Panc1 (cell line): Measurements from ENCODE around the gene ACP7. TPM values are rescaled to one million over a fixed set of nuclear protein-coding genes. Genes with fewer than 3 reads are reported as not detected.

Experiments used
- ATAC-seq: fragments of 200-7000 bp; cut with Tn5 transposase; 2 replicates; pipeline ENCODE4 v1.9.1; 2020; ENCODE audit warnings: mild to moderate bottlenecking, moderate library complexity
- BruUV-seq: library from RNA; stranded (reverse); fragments of 400-500 nt; replicated peaks from 2 replicates; lab custom pipeline; 2021; lab: Mats Ljungman, UMichigan
- CTCF ChIA-PET: fragments of 300-600 bp; sonication (Branson Sonifier 250); formaldehyde crosslinking; loops from one replicate; lab custom pipeline; 2022; ENCODE audit warnings: antibody characterized with exemption; lab: Charles Lee
- POLR2A ChIA-PET: fragments of 300-600 bp; sonication (Branson Sonifier 250); formaldehyde crosslinking; loops from one replicate; lab custom pipeline; 2022; ENCODE audit warnings: antibody characterized with exemption; lab: Charles Lee
- DNase-seq: peaks from one replicate; pipeline ENCODE4 v3.0.0-alpha.2; 2010; ENCODE audit warnings: low read depth, low spot score
- H3K27ac ChIP-seq: 2 replicates; pipeline ENCODE4 v1.5.1; 2011; ENCODE audit warnings: mild to moderate bottlenecking, low read length, inconsistent platforms
- H3K27me3 ChIP-seq: fragments of 200-500 bp; sonication (Bioruptor generic); 2 replicates; pipeline ENCODE4 v1.6.0; 2014; ENCODE audit warnings: low read length, inconsistent platforms; ENCODE audit not compliant: control insufficient read depth, insufficient read depth
- H3K36me3 ChIP-seq: fragments of 200-500 bp; sonication (Bioruptor generic); 2 replicates; pipeline ENCODE4 v1.5.1; 2014; ENCODE audit warnings: inconsistent platforms, mild to moderate bottlenecking, low read length, moderate library complexity; ENCODE audit not compliant: control insufficient read depth, insufficient read depth
- H3K4me1 ChIP-seq: 2 replicates; pipeline ENCODE4 v1.5.1; 2011; ENCODE audit warnings: inconsistent platforms, mild to moderate bottlenecking, low read length, moderate library complexity; ENCODE audit not compliant: control insufficient read depth, insufficient read depth
- H3K4me3 ChIP-seq, 2 experiments: 2 replicates each; pipeline ENCODE4 v1.5.1; 2011 to 2012; ENCODE audit warnings: low read depth in 2 of 2, low read length in 2 of 2, mild to moderate bottlenecking in 2 of 2, inconsistent platforms in 1 of 2, moderate library complexity in 1 of 2
- H3K9me3 ChIP-seq: fragments of 200-500 bp; sonication (Bioruptor generic); 2 replicates; pipeline ENCODE4 v1.5.1; 2014; ENCODE audit warnings: low read depth, mild to moderate bottlenecking, inconsistent platforms, low read length, moderate library complexity; ENCODE audit not compliant: control insufficient read depth, insufficient read depth
- POLR2AphosphoS5 ChIP-seq: IDR thresholded peaks from 2 replicates; pipeline ENCODE4 v1.6.1; 2012; ENCODE audit warnings: mild to moderate bottlenecking, low read depth, low read length, moderate library complexity
- SIN3A ChIP-seq: IDR thresholded peaks from 2 replicates; pipeline ENCODE4 v1.6.1; 2012; ENCODE audit warnings: low read depth, mild to moderate bottlenecking, low read length, moderate library complexity, borderline replicate concordance; ENCODE audit not compliant: insufficient read depth
- TCF7L2 ChIP-seq: IDR thresholded peaks from 2 replicates; pipeline ENCODE4 v1.6.1; 2011; ENCODE audit warnings: mild to moderate bottlenecking, low read depth, low read length, inconsistent platforms
- in situ Hi-C: cut with HindIII; loops from 2 replicates; pipeline ENCODE4 v1.10.0; 2016; ENCODE audit warnings: low sequenced_read_pairs, low pct_unique_long_range_greater_than_20kb
- intact Hi-C: fragments of 100-400 bp; cut with micrococcal nuclease; formaldehyde crosslinking; loops from one replicate; pipeline ENCODE4 v1.10.0; 2022; ENCODE audit not compliant: unreplicated experiment
- total RNA-seq: library from RNA; stranded (reverse); gene quantifications from one replicate; pipeline ENCODE4 v1.2.1, GENCODE V29; 2021; ENCODE audit not compliant: unreplicated experiment
- TF ChIP-seq, protein P1 (sequence below): fragments of 450-650 bp; IDR thresholded peaks from 2 replicates; pipeline ENCODE4 v1.5.1; 2017; ENCODE audit warnings: mild to moderate bottlenecking
- TF ChIP-seq, protein P2 (sequence below), 2 experiments: IDR thresholded peaks; 2 replicates each; pipeline ENCODE4 v1.6.1; 2011 to 2012; ENCODE audit warnings: low read depth in 2 of 2, control low read depth in 1 of 2, low read length in 1 of 2, mild to moderate bottlenecking in 1 of 2, moderate library complexity in 1 of 2; ENCODE audit not compliant: insufficient read depth in 1 of 2

ACP7 gene
- total RNA-seq, 1 experiment from 2014 or later = 10.3 TPM

DNA sequence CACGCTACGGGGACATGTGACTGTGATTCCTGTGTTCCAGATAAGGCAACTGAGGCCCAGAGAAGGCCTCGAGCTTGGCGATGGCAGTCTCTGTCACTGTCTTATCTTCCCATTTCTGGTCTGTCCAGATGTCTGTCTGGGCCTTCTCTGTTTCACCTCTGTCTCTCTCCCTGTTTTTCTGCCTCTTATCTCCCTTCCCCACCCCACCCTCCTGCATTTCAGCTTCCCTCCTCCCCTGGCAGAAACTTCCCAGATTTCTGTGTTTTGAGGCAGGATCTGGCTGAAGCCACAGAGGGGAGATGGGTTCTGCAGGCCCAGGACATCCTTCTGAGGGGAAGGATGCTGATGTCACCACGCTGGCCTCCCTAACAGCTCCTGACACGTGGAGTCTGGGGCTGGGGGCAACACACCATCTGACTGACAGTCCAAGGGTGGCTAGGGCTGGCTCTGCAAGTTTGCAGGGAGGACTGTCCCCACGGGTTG, 55.8 kb downstream of the ACP7 start:
- ChIA-PET POLR2A (interaction anchor here (0.9 kb wide), 1 partner anchor 12 kb away, joined by 3 read pairs; no protein-coding TSS in a partner anchor), CTCF (interaction anchor here (0.6 to 1.0 kb wide), 4 partner anchors 10 to 178 kb away, joined by 3 to 11 read pairs (median 4); no protein-coding TSS in a partner anchor)
- ATAC-seq (no peak), DNase-seq (no peak)
- in situ Hi-C loops = no loop called here
- no peaks in the 10 kb centered on the region for H3K36me3 ChIP-seq
- no peaks in the 10 kb centered on the region for H3K27me3 ChIP-seq
- H3K4me3 ChIP-seq = no peak overlapping the region
- TF ChIP-seq, protein P1, sequence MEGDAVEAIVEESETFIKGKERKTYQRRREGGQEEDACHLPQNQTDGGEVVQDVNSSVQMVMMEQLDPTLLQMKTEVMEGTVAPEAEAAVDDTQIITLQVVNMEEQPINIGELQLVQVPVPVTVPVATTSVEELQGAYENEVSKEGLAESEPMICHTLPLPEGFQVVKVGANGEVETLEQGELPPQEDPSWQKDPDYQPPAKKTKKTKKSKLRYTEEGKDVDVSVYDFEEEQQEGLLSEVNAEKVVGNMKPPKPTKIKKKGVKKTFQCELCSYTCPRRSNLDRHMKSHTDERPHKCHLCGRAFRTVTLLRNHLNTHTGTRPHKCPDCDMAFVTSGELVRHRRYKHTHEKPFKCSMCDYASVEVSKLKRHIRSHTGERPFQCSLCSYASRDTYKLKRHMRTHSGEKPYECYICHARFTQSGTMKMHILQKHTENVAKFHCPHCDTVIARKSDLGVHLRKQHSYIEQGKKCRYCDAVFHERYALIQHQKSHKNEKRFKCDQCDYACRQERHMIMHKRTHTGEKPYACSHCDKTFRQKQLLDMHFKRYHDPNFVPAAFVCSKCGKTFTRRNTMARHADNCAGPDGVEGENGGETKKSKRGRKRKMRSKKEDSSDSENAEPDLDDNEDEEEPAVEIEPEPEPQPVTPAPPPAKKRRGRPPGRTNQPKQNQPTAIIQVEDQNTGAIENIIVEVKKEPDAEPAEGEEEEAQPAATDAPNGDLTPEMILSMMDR = no peak
- no peak for TF ChIP-seq TCF7L2
- no peak for TF ChIP-seq POLR2AphosphoS5
- no peak for TF ChIP-seq SIN3A
- TF ChIP-seq, protein P2, sequence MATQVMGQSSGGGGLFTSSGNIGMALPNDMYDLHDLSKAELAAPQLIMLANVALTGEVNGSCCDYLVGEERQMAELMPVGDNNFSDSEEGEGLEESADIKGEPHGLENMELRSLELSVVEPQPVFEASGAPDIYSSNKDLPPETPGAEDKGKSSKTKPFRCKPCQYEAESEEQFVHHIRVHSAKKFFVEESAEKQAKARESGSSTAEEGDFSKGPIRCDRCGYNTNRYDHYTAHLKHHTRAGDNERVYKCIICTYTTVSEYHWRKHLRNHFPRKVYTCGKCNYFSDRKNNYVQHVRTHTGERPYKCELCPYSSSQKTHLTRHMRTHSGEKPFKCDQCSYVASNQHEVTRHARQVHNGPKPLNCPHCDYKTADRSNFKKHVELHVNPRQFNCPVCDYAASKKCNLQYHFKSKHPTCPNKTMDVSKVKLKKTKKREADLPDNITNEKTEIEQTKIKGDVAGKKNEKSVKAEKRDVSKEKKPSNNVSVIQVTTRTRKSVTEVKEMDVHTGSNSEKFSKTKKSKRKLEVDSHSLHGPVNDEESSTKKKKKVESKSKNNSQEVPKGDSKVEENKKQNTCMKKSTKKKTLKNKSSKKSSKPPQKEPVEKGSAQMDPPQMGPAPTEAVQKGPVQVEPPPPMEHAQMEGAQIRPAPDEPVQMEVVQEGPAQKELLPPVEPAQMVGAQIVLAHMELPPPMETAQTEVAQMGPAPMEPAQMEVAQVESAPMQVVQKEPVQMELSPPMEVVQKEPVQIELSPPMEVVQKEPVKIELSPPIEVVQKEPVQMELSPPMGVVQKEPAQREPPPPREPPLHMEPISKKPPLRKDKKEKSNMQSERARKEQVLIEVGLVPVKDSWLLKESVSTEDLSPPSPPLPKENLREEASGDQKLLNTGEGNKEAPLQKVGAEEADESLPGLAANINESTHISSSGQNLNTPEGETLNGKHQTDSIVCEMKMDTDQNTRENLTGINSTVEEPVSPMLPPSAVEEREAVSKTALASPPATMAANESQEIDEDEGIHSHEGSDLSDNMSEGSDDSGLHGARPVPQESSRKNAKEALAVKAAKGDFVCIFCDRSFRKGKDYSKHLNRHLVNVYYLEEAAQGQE (IDR thresholded peaks at IDR 0.05; ENCODE audit: insufficient read depth in 1 of 2, low read depth in 2 of 2, low read length in 1 of 2) = no peak
- H3K4me1 ChIP-seq = peaks cover 58% of the 10 kb centered on the region
- H3K9me3 ChIP-seq = no peaks in the 10 kb centered on the region
- no peak overlapping the region for H3K27ac ChIP-seq
- intact Hi-C loops = no loop called here
- no TSS peak for BruUV-seq

DNA sequence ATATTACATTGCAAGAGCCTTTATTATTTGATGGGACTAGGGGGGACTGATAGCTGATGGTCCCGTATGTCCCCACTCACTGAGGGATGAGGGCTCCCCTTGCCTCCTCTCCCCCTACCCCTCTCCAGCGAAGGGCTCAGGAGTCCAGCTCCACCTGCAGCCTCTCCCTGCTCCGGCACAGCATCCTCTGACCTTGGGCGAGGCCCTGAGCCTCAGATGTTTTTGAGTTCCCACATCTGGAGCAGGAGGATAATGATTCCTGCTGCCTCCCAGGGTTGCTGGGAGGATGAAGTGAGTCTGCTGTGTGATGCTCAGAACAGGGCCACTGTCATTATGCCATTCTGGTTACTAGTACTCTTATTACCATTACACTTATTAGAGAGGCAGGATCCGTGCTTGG, 56.4 kb downstream of the ACP7 start:
- Histone ChIP-seq H3K4me3 (no peak overlapping the region), H3K27ac (no peak overlapping the region), H3K27me3 (no peaks in the 10 kb centered on the region), H3K9me3 (no peaks in the 10 kb centered on the region), H3K4me1 (peaks cover 63% of the 10 kb centered on the region), H3K36me3 (no peaks in the 10 kb centered on the region)
- no TSS peak for BruUV-seq
- intact Hi-C loops = no loop called here
- TF ChIP-seq TCF7L2 = no peak
- TF ChIP-seq, protein P2 (IDR thresholded peaks at IDR 0.05; ENCODE audit: insufficient read depth in 1 of 2, low read depth in 2 of 2, low read length in 1 of 2) = peak in 1 of 2 experiments; percentile 27; a peak in 1 of 4 replicates
- CTCF ChIA-PET = interaction anchor here (1.0 kb wide), 1 partner anchor 10 kb away, joined by 3 read pairs; no protein-coding TSS in a partner anchor
- in situ Hi-C loops = no loop called here
- no peak for DNase-seq
- POLR2A ChIA-PET = interaction anchor here (0.9 kb wide), 1 partner anchor 12 kb away, joined by 3 read pairs; no protein-coding TSS in a partner anchor
- ATAC-seq = no peak
